Esophagus muscularis mucosa (tissue), 4 donors: ENCODE data around the gene ABHD17B.

Experiments used
- CTCF ChIP-seq, 3 experiments: fragments of 200-600 bp in 2 of 3; fragments of 450-650 bp in 1 of 3; sonication (generic) in 2 of 3; IDR thresholded peaks; one replicate each; pipeline ENCODE4 v1.5.1; 2017 to 2019; ENCODE audit warnings: antibody characterized with exemption in 3 of 3, mild to moderate bottlenecking in 2 of 3, moderate library complexity in 1 of 3
- EP300 ChIP-seq: sonication (generic); formaldehyde crosslinking; IDR thresholded peaks from one replicate; pipeline ENCODE4 v1.6.1; 2017; ENCODE audit warnings: antibody characterized with exemption
- POLR2A ChIP-seq: fragments of 450-650 bp; IDR thresholded peaks from one replicate; pipeline ENCODE4 v1.6.1; 2017; ENCODE audit warnings: antibody characterized with exemption, moderate library complexity, mild to moderate bottlenecking, low read depth
- POLR2AphosphoS5 ChIP-seq, 2 donors: sonication (generic); formaldehyde crosslinking; IDR thresholded peaks; one replicate each; pipeline ENCODE4 v1.6.1; 2017; ENCODE audit warnings: antibody characterized with exemption in 2 of 2

DNA sequence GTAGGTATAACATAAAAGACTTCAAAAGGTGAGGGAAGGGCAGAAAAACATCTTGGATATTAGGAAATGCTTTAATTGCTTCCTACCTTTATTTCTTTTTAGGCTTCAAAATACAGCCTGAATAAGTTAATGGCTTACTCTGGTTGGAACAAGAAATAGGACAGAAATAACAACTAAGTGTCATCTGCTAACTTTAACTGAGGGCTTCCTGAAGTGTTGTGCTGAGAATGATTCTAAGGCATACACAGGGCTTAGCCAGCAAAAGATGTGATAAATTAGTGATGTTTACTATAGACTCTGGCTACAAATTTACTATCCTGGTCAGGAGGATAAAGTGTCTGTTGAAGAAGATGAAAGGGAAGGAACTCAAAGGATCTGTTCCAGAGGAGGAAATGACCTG lies 34.2 kb downstream of the ABHD17B start:
- TF ChIP-seq POLR2AphosphoS5 (IDR thresholded peaks at IDR 0.05) (no peak), POLR2A (no peak), CTCF (IDR thresholded peaks at IDR 0.05) (no peak), EP300 (no peak)
